ENCODE measurements around the gene SPON1. TPM values are rescaled to one million over a fixed set of nuclear protein-coding genes. Genes with fewer than 3 reads are reported as not detected.

Gene SPON1
- total and polyA plus RNA-seq, 2 experiments from 2014 or later, result 2.9 to 6.4 TPM

DNA sequence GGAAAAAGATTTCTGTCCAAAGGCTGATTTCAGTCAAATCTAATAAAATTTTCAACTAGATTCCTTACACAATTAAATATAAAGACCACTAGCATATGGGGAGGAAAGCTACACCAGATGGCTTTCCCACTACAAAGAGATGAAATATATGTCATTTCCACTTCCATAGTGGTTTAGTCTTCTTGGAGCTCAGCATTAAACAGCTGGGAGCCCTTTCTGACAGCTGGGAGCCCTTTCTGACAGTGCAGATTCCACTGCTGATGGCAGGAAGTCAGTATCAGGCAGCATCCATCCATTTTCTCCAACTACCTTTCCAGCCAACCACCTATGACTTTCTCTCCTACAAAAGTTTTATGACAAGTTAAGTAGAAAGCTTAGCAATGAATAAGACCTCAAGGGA, 218.6 kb downstream of the SPON1 start (continued):
- TF ChIP-seq, protein P1, sequence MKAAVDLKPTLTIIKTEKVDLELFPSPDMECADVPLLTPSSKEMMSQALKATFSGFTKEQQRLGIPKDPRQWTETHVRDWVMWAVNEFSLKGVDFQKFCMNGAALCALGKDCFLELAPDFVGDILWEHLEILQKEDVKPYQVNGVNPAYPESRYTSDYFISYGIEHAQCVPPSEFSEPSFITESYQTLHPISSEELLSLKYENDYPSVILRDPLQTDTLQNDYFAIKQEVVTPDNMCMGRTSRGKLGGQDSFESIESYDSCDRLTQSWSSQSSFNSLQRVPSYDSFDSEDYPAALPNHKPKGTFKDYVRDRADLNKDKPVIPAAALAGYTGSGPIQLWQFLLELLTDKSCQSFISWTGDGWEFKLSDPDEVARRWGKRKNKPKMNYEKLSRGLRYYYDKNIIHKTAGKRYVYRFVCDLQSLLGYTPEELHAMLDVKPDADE (IDR thresholded peaks at IDR 0.05), result no peak
- no peak for TF ChIP-seq ZNF331 (CRISPR knock-in tag; IDR thresholded peaks at IDR 0.05; ENCODE audit: low read depth)
- no peak for TF ChIP-seq EZH2 (IDR thresholded peaks at IDR 0.05; ENCODE audit: low read depth, unreplicated experiment)

DNA sequence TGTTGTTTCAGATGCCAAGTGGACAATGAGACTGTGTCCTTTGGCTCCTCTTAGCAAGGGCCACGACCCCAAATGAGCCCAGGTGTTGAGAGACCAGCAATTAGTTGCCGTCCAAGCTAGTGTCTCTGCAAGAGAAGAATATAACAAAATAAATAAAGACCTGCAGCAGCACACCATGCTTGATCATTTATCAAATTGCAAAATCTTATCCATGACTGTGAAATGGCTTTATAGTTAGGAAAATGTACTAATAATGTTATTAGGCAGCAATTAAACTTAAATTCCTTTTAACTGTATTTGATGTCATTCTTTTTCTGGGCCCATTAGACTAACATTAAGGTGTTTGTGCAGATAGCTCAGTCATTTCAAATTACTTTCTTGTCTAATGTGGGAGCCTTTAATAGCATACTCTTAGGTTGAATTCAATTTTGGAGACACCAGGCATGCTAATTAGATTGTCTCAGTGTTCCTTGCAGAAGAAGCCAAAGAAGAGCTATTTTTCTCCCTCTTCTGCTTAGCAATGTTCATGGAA, 220.4 kb downstream of the SPON1 start:
- no peaks in the 10 kb centered on the region for H3K9me3 Mint-ChIP-seq
- Histone ChIP-seq H3F3A (replicated peaks; ENCODE audit: low read depth) (no peaks in the 10 kb centered on the region), H3K9me2 (ENCODE audit: insufficient read depth) (no peaks in the 10 kb centered on the region), H3K4me3 (no peak overlapping the region), H4K20me1 (replicated peaks; ENCODE audit: insufficient read depth) (no peaks in the 10 kb centered on the region), H3K27ac (ENCODE audit: low read depth) (no peak overlapping the region), H3K4me2 (no peak overlapping the region), H3K27me3 (ENCODE audit: insufficient read depth) (no peaks in the 10 kb centered on the region), H2AFZ (no peak overlapping the region), H3K36me3 (ENCODE audit: insufficient read depth) (no peaks in the 10 kb centered on the region), H3K4me1 (ENCODE audit: insufficient read depth) (peaks cover 21% of the 10 kb centered on the region), H3K79me2 (replicated peaks; ENCODE audit: insufficient read depth) (no peaks in the 10 kb centered on the region)
- no peak for TF ChIP-seq STAT1 (IDR thresholded peaks at IDR 0.05; ENCODE audit: unreplicated experiment)
- TF ChIP-seq CREB1 (CRISPR knock-in tag; IDR thresholded peaks at IDR 0.05; ENCODE audit: low read depth), result no peak
- TF ChIP-seq EZH2phosphoT487 (IDR thresholded peaks at IDR 0.05; ENCODE audit: unreplicated experiment), result no peak
- TF ChIP-seq ZNF331 (CRISPR knock-in tag; IDR thresholded peaks at IDR 0.05; ENCODE audit: low read depth), result no peak
- no peak for TF ChIP-seq POLR2AphosphoS5 (IDR thresholded peaks at IDR 0.05; ENCODE audit: low read depth)
- no peak for TF ChIP-seq EZH2 (IDR thresholded peaks at IDR 0.05; ENCODE audit: low read depth, unreplicated experiment)
- no peak for TF ChIP-seq ZNF114 (CRISPR knock-in tag; IDR thresholded peaks at IDR 0.05)
- TF ChIP-seq, protein P2, sequence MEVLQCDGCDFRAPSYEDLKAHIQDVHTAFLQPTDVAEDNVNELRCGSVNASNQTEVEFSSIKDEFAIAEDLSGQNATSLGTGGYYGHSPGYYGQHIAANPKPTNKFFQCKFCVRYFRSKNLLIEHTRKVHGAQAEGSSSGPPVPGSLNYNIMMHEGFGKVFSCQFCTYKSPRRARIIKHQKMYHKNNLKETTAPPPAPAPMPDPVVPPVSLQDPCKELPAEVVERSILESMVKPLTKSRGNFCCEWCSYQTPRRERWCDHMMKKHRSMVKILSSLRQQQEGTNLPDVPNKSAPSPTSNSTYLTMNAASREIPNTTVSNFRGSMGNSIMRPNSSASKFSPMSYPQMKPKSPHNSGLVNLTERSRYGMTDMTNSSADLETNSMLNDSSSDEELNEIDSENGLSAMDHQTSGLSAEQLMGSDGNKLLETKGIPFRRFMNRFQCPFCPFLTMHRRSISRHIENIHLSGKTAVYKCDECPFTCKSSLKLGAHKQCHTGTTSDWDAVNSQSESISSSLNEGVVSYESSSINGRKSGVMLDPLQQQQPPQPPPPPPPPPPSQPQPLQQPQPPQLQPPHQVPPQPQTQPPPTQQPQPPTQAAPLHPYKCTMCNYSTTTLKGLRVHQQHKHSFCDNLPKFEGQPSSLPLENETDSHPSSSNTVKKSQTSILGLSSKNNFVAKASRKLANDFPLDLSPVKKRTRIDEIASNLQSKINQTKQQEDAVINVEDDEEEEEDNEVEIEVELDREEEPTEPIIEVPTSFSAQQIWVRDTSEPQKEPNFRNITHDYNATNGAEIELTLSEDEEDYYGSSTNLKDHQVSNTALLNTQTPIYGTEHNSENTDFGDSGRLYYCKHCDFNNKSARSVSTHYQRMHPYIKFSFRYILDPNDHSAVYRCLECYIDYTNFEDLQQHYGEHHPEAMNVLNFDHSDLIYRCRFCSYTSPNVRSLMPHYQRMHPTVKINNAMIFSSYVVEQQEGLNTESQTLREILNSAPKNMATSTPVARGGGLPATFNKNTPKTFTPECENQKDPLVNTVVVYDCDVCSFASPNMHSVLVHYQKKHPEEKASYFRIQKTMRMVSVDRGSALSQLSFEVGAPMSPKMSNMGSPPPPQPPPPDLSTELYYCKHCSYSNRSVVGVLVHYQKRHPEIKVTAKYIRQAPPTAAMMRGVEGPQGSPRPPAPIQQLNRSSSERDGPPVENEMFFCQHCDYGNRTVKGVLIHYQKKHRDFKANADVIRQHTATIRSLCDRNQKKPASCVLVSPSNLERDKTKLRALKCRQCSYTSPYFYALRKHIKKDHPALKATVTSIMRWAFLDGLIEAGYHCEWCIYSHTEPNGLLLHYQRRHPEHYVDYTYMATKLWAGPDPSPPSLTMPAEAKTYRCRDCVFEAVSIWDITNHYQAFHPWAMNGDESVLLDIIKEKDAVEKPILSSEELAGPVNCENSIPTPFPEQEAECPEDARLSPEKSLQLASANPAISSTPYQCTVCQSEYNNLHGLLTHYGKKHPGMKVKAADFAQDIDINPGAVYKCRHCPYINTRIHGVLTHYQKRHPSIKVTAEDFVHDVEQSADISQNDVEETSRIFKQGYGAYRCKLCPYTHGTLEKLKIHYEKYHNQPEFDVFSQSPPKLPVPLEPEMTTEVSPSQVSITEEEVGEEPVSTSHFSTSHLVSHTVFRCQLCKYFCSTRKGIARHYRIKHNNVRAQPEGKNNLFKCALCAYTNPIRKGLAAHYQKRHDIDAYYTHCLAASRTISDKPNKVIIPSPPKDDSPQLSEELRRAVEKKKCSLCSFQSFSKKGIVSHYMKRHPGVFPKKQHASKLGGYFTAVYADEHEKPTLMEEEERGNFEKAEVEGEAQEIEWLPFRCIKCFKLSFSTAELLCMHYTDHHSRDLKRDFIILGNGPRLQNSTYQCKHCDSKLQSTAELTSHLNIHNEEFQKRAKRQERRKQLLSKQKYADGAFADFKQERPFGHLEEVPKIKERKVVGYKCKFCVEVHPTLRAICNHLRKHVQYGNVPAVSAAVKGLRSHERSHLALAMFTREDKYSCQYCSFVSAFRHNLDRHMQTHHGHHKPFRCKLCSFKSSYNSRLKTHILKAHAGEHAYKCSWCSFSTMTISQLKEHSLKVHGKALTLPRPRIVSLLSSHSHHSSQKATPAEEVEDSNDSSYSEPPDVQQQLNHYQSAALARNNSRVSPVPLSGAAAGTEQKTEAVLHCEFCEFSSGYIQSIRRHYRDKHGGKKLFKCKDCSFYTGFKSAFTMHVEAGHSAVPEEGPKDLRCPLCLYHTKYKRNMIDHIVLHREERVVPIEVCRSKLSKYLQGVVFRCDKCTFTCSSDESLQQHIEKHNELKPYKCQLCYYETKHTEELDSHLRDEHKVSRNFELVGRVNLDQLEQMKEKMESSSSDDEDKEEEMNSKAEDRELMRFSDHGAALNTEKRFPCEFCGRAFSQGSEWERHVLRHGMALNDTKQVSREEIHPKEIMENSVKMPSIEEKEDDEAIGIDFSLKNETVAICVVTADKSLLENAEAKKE (CRISPR knock-in tag; IDR thresholded peaks at IDR 0.05), result no peak
- H3K27me3 Mint-ChIP-seq (ENCODE audit: insufficient read depth, low read depth, poor library complexity), result peaks cover 5% of the 10 kb centered on the region
- DNase-seq (ENCODE audit: low spot score) (no peak), ATAC-seq (no peak)
- no peak overlapping the region for H3K27ac Mint-ChIP-seq
- H3K4me1 Mint-ChIP-seq, result peaks cover 22% of the 10 kb centered on the region
- H3K4me3 Mint-ChIP-seq, result no peak overlapping the region
- no peaks in the 10 kb centered on the region for H3K36me3 Mint-ChIP-seq (ENCODE audit: low read depth)
